CD8-positive, alpha-beta T cell (primary cell): ENCODE results near the gene ANKIB1. TPM values are rescaled to one million over a fixed set of nuclear protein-coding genes. Genes with fewer than 3 reads are reported as not detected.

Experiments
- microRNA-seq: library from miRNA; unstranded; fragments of <30 nt; microRNA quantifications from one replicate; pipeline ENCODE4 v1.2.0, GENCODE V29; 2022; ENCODE audit warnings: borderline microRNAs expressed
- total RNA-seq, 46 experiments: library from RNA in 2 of 46; stranded (reverse) in 2 of 46; gene quantifications; one replicate each; pipeline ENCODE4 v1.2.3 and lab custom pipeline; 2021 to 2026

Gene ANKIB1
- total RNA-seq, 2 experiments from 2014 or later, result 51.1 to 59.6 TPM

Small RNA genes within 50 kb of the gene (microRNA-seq; reads per million reads assigned to microRNA genes)
- not detected for gene MIR1285-1

Other genes with a start within 250 kb of the ANKIB1 start
- 10 to 100 TPM; 44.3 to 44.4 TPM for gene CYP51A1, start 111.5 kb upstream of the ANKIB1 start, total RNA-seq
- not detected for gene LRRD1, start 66.8 kb upstream of the ANKIB1 start, total RNA-seq
- gene KRIT1, start 60 bp upstream of the ANKIB1 start, total RNA-seq, result 10 to 100 TPM; 25.0 to 27.0 TPM
- gene GATAD1, start 201.5 kb downstream of the ANKIB1 start, total RNA-seq, result 10 to 100 TPM; 10.3 to 10.5 TPM
- not detected for gene ERVW-1, start 232.0 kb downstream of the ANKIB1 start, total RNA-seq